ENCODE measurements around the gene ASB6.

Gene ASB6

DNA sequence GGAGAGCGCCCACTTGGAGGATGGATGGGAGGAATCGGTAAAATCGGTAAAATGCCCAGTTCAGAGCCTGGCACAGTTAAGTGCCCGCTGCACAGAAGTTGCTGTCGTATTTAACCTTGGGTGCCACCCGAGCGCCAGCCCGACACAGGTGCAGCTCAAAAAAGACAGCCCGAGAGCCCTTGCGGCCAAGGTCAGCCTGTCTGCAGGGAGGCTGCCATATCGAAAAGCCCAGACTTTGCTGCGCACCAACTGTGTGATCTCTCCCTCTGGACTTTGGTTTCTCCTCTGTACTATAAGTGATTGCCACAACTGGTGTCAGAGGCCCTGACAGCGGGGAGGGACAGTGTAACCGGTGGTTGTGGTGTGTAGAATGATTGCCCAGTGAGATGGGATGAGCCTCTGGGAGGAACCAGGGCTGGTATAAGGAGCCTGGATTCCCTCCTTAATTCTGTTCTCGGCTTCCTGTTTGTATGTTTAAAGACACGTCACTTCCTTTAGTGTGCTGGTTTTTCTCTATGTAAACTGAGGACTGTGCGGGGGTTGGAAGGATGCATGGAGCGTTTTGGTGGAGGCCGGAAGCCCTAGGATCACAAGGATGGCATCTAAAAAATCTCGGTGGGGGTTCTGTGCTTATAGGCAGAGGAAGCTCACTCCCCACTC is 15.2 kb downstream of the ASB6 start:
- TF ChIP-seq, protein P1, sequence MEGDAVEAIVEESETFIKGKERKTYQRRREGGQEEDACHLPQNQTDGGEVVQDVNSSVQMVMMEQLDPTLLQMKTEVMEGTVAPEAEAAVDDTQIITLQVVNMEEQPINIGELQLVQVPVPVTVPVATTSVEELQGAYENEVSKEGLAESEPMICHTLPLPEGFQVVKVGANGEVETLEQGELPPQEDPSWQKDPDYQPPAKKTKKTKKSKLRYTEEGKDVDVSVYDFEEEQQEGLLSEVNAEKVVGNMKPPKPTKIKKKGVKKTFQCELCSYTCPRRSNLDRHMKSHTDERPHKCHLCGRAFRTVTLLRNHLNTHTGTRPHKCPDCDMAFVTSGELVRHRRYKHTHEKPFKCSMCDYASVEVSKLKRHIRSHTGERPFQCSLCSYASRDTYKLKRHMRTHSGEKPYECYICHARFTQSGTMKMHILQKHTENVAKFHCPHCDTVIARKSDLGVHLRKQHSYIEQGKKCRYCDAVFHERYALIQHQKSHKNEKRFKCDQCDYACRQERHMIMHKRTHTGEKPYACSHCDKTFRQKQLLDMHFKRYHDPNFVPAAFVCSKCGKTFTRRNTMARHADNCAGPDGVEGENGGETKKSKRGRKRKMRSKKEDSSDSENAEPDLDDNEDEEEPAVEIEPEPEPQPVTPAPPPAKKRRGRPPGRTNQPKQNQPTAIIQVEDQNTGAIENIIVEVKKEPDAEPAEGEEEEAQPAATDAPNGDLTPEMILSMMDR (IDR thresholded peaks at IDR 0.05), result no peak

DNA sequence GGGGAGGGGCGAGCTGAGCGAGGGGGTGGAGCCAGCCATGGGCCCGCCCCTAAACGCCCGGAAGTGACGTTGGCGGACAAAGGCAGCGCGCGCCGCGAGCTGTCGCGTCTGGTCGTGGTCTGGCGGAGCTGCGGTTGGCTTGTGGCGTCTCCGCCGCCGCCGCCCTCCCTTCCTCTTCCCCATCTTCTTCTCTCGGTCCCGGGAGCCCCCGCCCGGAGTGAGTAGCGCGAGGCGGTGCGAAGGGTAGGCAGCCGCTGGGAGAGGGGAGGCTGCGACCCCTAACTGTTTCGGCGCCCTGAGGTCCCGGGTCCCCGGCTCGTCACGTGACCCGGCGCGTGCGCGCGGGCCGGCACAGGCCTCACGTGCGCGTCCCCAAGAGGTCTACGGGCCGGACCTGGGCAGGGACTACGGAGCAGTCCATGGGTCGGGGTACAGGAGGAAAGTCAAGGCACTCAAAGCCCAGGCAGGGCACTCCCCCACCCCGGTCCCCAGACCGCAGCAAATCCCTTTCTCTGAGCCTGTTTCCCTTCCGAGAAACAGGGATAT is 15.8 kb downstream of the ASB6 start, which contains the start of gene NTMT1:
TSS of gene NTMT1 (plus strand) at position 85 of the 546 bp plus-strand sequence. CDS start 6,541 bp downstream, outside the sequence.
- TF ChIP-seq, protein P1 (IDR thresholded peaks at IDR 0.05), result no peak

DNA sequence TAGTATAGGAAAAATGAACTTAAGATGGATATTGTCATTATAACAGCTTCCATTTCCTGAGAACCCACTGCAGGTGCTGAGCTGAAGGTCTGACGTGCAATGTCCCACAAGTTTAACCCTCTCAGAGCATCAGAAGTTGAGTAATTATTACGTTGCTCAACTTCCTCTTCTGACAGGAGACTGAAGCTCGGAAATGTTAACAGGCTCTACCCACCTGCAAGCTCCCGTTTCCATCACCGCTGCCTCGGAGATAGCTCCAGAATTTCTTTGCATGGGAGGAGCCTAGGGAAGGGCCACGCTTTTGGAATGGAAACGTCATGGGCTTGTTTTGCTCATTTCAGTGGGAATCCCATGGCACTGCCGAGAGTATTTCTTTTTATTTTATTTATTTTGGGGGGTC is 17.0 kb downstream of the ASB6 start:
- TF ChIP-seq, protein P1 (IDR thresholded peaks at IDR 0.05), result no peak

DNA sequence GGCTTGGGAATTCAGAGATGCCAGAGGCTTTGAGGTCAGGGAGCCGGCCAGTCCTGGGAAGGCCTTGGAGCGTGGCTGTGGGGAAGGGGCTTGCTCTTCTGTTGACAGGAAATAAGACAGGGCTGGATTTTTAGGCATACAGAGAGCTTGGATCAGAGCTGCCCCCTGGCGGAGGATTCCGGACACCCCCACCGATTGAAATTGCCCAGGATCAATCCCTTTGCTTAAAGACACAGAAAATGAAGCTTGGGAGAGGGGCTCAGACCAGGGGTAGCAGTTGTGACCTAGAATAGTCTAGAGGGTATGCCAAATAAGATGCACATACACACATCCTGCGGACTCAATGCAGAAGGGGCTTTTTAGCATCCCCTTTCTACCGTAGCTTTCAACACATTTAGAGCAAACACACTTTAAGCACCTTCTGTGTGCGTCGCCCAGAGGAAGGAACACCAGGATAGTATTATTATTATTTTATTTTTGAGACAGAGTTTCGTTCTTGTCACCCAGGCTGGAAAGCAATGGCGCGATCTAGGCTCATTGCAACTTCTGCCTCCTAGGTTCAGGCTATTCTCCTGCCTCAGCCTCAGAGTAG is 17.7 kb downstream of the ASB6 start:
- TF ChIP-seq, protein P1 (IDR thresholded peaks at IDR 0.05), result peak; percentile 86

DNA sequence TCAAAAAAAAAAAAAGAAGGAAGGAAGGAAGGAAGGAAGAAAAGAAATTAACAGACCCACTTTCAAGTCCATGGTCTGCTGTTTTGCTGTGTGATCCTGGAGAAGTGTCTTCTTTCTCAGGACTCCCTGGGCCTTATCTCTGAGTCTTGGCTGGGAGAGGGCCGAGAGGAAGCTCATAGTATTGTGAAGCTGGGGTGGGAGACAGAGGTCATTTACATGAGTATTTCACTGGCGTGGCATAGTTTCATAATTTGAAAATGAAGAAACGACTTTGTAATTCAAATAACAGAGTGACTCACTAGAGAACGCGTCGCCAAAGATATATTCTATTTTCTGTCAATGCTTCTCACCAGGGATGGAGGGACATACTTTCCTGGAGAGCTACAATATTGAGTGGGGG is 18.6 kb downstream of the ASB6 start:
- TF ChIP-seq, protein P1 (IDR thresholded peaks at IDR 0.05), result no peak

DNA sequence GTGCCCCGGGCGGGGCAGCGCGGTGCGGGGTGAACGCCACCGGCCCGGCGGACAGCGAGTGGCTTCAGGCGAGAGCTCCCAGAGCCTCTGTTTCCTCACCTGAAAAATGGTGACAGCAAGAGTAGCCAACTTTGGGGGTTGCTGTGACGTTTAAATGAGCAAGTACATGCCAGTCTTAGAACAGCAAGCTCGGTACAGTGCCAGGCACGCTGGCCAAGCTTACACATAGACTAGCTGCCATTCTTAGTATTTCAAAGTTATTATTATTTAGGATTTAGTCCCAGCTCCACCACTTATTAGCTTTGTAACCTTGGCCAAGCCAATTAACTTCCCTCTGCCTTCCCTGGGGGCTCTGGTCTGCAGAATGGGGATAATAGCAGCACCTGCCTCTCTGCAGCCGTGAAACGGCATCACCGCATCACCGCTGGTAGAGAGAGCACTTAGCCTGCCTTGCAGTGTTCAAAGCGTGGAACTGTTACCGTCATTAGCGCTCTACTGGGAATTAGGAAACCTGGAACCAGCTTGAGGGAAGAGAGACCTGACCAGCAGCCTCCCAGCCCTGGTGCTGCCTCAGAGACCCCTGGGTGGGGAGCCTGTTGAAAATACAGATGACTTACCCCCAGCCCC is 21.2 kb downstream of the ASB6 start, which contains the start of gene C9orf50:
TSS of gene C9orf50 (minus strand) at position 433 of the 627 bp plus-strand sequence. CDS start 527 bp downstream, outside the sequence.
- TF ChIP-seq, protein P1 (IDR thresholded peaks at IDR 0.05), result no peak

DNA sequence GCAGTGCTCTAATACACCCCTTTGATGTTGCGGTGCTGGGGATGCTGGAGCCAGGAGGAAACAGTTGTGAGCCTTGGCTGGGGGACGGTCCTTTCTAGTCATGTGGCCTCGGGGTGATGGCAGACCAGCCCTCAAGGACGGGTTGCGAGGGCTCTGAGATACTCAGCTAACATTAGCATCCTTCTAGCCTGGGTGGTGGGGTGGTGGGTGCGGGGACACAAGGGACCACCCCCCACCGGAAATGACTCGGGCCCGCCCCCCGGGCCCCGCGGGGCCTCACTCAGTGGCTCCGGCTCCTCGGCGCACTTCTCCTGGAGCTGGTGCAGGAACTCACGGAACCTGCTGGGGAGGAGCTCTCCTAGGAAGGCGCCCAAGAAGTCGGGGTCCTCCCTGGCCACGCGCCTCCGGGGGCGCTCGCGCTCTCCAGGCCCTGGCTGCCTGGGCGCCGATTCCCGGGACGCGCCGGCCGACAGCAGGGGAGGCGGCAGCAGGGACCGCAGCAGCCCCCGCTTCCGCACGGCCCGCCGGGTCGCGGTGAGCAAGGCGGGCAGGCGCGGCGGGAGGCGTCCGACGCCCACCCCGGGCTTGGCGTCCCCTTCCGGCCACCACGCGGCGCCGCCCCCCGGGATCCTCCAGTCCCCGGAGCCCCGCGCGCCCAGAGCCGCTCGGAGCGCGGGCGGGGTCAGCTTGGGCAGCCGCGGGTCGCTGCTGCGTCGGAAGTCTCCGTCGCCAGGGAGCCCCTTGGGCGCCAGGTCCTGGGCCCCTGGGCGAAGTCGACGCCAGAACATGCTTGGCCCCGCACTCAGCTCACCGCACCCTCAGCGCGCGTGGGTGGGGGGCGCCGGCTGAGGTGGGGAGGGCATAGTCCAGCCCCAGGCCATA is 21.9 kb downstream of the ASB6 start:
- TF ChIP-seq, protein P1 (IDR thresholded peaks at IDR 0.05), result no peak
